IMR-90 (cell line): ENCODE results near the gene ZNF524. TPM values are rescaled to one million over a fixed set of nuclear protein-coding genes. Genes with fewer than 3 reads are reported as not detected.
A peak's percentile ranks its signal among the peaks of the same experiment; 100 is the strongest.

ENCODE experiments used
- ATAC-seq: fragments of 200-7000 bp; cut with Tn5 transposase; 2 replicates; pipeline ENCODE4 v1.9.1; 2020; ENCODE audit warnings: low read depth, mild to moderate bottlenecking, moderate library complexity
- BruUV-seq: library from RNA; stranded (reverse); fragments of 400-500 nt; replicated peaks from 2 replicates; lab custom pipeline; 2021; lab: Mats Ljungman, UMichigan
- CTCF ChIA-PET: fragments of 300-600 bp; formaldehyde crosslinking; extraction: SDS; loops from one replicate; lab custom pipeline; 2021; ENCODE audit warnings: antibody characterized with exemption; lab: Yijun Ruan, JAX
- POLR2A ChIA-PET: fragments of 300-600 bp; sonication (Branson Sonifier 250); formaldehyde crosslinking; loops from one replicate; lab custom pipeline; 2022; ENCODE audit warnings: antibody characterized with exemption; ENCODE audit not compliant: unreplicated experiment; lab: Charles Lee
- DNase-seq: peaks from one replicate; pipeline ENCODE4 v3.0.0; 2013
- H2AFZ ChIP-seq: replicated peaks from 2 replicates; pipeline ENCODE3; 2013; ENCODE audit warnings: low read length, mild to moderate bottlenecking; ENCODE audit not compliant: poor library complexity
- H2AK5ac ChIP-seq: 2 replicates; pipeline ENCODE4 v1.6.1; 2013; ENCODE audit warnings: low read depth, low read length, inconsistent platforms
- H2AK9ac ChIP-seq: replicated peaks from 2 replicates; pipeline ENCODE3; 2013; ENCODE audit warnings: mild to moderate bottlenecking, low read depth, low read length, moderate library complexity; ENCODE audit not compliant: poor library complexity
- H2BK120ac ChIP-seq: 2 replicates; pipeline ENCODE4 v1.6.1; 2013; ENCODE audit warnings: low read depth, low read length, inconsistent platforms
- H2BK15ac ChIP-seq: 3 replicates; pipeline ENCODE4 v1.6.1; 2013; ENCODE audit warnings: low read depth, low read length, inconsistent platforms
- H2BK20ac ChIP-seq: 2 replicates; pipeline ENCODE4 v1.6.1; 2013; ENCODE audit warnings: low read depth, mild to moderate bottlenecking, inconsistent platforms, low read length, moderate library complexity
- H2BK5ac ChIP-seq: 2 replicates; pipeline ENCODE4 v1.6.1; 2013; ENCODE audit warnings: mild to moderate bottlenecking, low read depth, low read length, inconsistent platforms; ENCODE audit not compliant: poor library complexity, severe bottlenecking
- H3K14ac ChIP-seq: replicated peaks from 2 replicates; pipeline ENCODE4 v1.6.1; 2013; ENCODE audit warnings: low read depth, low read length, inconsistent platforms
- H3K18ac ChIP-seq: 2 replicates; pipeline ENCODE4 v1.6.1; 2013; ENCODE audit warnings: low read depth, low read length, control low read depth
- H3K23ac ChIP-seq: 2 replicates; pipeline ENCODE4 v1.6.1; 2013; ENCODE audit warnings: low read depth, low read length, inconsistent platforms
- H3K27ac ChIP-seq: 2 replicates; pipeline ENCODE4 v1.5.1; 2013; ENCODE audit warnings: mild to moderate bottlenecking, control low read depth, low read length; ENCODE audit not compliant: insufficient read depth
- H3K27me3 ChIP-seq: 2 replicates; pipeline ENCODE4 v1.6.1; 2013; ENCODE audit warnings: low read length; ENCODE audit not compliant: control insufficient read depth, insufficient read depth
- H3K36me3 ChIP-seq: 2 replicates; pipeline ENCODE4 v1.6.1; 2013; ENCODE audit warnings: low read length, mixed read lengths; ENCODE audit not compliant: control insufficient read depth, insufficient read depth
- H3K4ac ChIP-seq: 2 replicates; pipeline ENCODE4 v1.6.1; 2013; ENCODE audit warnings: low read depth, low read length, inconsistent platforms
- H3K4me1 ChIP-seq: 2 replicates; pipeline ENCODE4 v1.6.1; 2013; ENCODE audit warnings: low read length, mixed read lengths; ENCODE audit not compliant: control insufficient read depth, insufficient read depth
- H3K4me2 ChIP-seq: 2 replicates; pipeline ENCODE4 v1.6.1; 2013; ENCODE audit warnings: low read depth, mild to moderate bottlenecking, control low read depth, low read length, moderate library complexity
- H3K4me3 ChIP-seq: 2 replicates; pipeline ENCODE4 v1.5.1; 2013; ENCODE audit warnings: low read depth, mild to moderate bottlenecking, control low read depth, low read length, moderate library complexity; ENCODE audit not compliant: insufficient read depth
- H3K56ac ChIP-seq: 2 replicates; pipeline ENCODE4 v1.6.1; 2013; ENCODE audit warnings: low read length, inconsistent platforms; ENCODE audit not compliant: insufficient read depth; ENCODE audit errors: extremely low read depth
- H3K79me1 ChIP-seq, 2 experiments: 2 replicates each; pipeline ENCODE4 v1.6.1; 2013; ENCODE audit warnings: low read length in 2 of 2, inconsistent platforms in 1 of 2, low read depth in 1 of 2
- H3K9ac ChIP-seq: 2 replicates; pipeline ENCODE4 v1.6.1; 2013; ENCODE audit warnings: low read depth, low read length, control low read depth
- H3K9me1 ChIP-seq: 2 replicates; pipeline ENCODE4 v1.6.1; 2013; ENCODE audit warnings: low read length, inconsistent platforms; ENCODE audit not compliant: insufficient read depth
- H3K9me3 ChIP-seq: 2 replicates; pipeline ENCODE4 v1.6.1; 2013; ENCODE audit warnings: low read length; ENCODE audit not compliant: control insufficient read depth, insufficient read depth
- H4K20me1 ChIP-seq: 2 replicates; pipeline ENCODE4 v1.6.1; 2013; ENCODE audit warnings: low read length, inconsistent platforms; ENCODE audit not compliant: insufficient read depth
- H4K5ac ChIP-seq: 2 replicates; pipeline ENCODE4 v1.6.1; 2013; ENCODE audit warnings: mild to moderate bottlenecking, low read depth, low read length, control low read depth
- H4K8ac ChIP-seq, 2 experiments: 2 replicates each; pipeline ENCODE4 v1.6.1; 2013; ENCODE audit warnings: low read depth in 2 of 2, low read length in 2 of 2, control low read depth in 1 of 2, inconsistent platforms in 1 of 2
- H4K91ac ChIP-seq: 2 replicates; pipeline ENCODE4 v1.6.1; 2013; ENCODE audit warnings: low read depth, low read length, inconsistent platforms; ENCODE audit not compliant: insufficient read depth
- CEBPB ChIP-seq: IDR thresholded peaks from 2 replicates; pipeline ENCODE4 v1.6.1; 2012; ENCODE audit warnings: low read depth, low read length, improper control_type of control experiment
- FOS ChIP-seq: fragments of 150-350 bp; IDR thresholded peaks from 2 replicates; pipeline ENCODE4 v1.6.1; 2016; ENCODE audit warnings: low read depth, low read length
- MAFK ChIP-seq: IDR thresholded peaks from 2 replicates; pipeline ENCODE4 v1.6.1; 2012; ENCODE audit warnings: low read depth, low read length, improper control_type of control experiment
- MAZ ChIP-seq: IDR thresholded peaks from 2 replicates; pipeline ENCODE4 v1.6.1; 2012; ENCODE audit warnings: low read depth, mild to moderate bottlenecking, low read length, improper control_type of control experiment, moderate library complexity, borderline replicate concordance
- NFE2L2 ChIP-seq: fragments of 150-350 bp; IDR thresholded peaks from 2 replicates; pipeline ENCODE4 v1.6.1; 2016; ENCODE audit warnings: low read depth, mild to moderate bottlenecking, low read length
- RAD21 ChIP-seq: IDR thresholded peaks from 2 replicates; pipeline ENCODE4 v1.6.1; 2012; ENCODE audit warnings: low read length, improper control_type of control experiment
- RCOR1 ChIP-seq: IDR thresholded peaks from 2 replicates; pipeline ENCODE4 v1.6.1; 2012; ENCODE audit warnings: mild to moderate bottlenecking, low read length, improper control_type of control experiment; ENCODE audit not compliant: insufficient replicate concordance
- SMC3 ChIP-seq: fragments of 150-350 bp; IDR thresholded peaks from 2 replicates; pipeline ENCODE4 v1.6.1; 2016; ENCODE audit warnings: low read depth, mild to moderate bottlenecking, antibody characterized with exemption, low read length, moderate library complexity
- WGBS, 2 experiments: methylation state at CpG; one replicate each; pipeline versions ENCODE4 v1.1.5 to v1.1.7; 2013; ENCODE audit warnings: missing lambda C conversion rate in 2 of 2; ENCODE audit not compliant: insufficient read length in 1 of 2; ENCODE audit errors: extremely low coverage in 2 of 2; 5-methylcytosine and 5-hydroxymethylcytosine counted together
- dilution Hi-C: fragments of 300-500 bp; cut with HindIII; formaldehyde crosslinking; loops from one replicate; pipeline ENCODE4 v1.14.3; 2018; ENCODE audit warnings: low sequenced_read_pairs; ENCODE audit not compliant: unreplicated experiment
- in situ Hi-C: fragments of 300-500 bp; cut with MboI; formaldehyde crosslinking; loops from 3 replicates; pipeline ENCODE4 v1.14.3; 2019; ENCODE audit warnings: low sequenced_read_pairs, inconsistent platforms, mixed read lengths
- intact Hi-C: fragments of 100-400 bp; cut with micrococcal nuclease; formaldehyde crosslinking; loops from 2 replicates; pipeline ENCODE4 v1.10.0; 2022
- polyA plus RNA-seq, 3 experiments: library from polyadenylated mRNA; depleted of rRNA; stranded (reverse); fragments of >200 nt; gene quantifications; 2 replicates each; pipeline ENCODE4 v1.2.3, GENCODE V29; 2012; ENCODE audit warnings: low replicate concordance in 1 of 3
- total RNA-seq: library from RNA; depleted of rRNA; stranded (reverse); fragments of >200 nt; gene quantifications from 2 replicates; pipeline ENCODE4 v1.2.3, GENCODE V29; 2012
- TF ChIP-seq, protein P1 (sequence below): conservative IDR thresholded peaks from 2 replicates; pipeline ENCODE4 v1.5.1; 2012; ENCODE audit warnings: mild to moderate bottlenecking, low read depth, low read length, improper control_type of control experiment
- TF ChIP-seq, protein P2 (sequence below): fragments of 150-350 bp; IDR thresholded peaks from 2 replicates; pipeline ENCODE4 v1.6.1; 2016; ENCODE audit warnings: low read depth, mild to moderate bottlenecking, low read length, moderate library complexity, borderline replicate concordance
- TF ChIP-seq, protein P3 (sequence below): fragments of 150-350 bp; IDR thresholded peaks from 2 replicates; pipeline ENCODE4 v1.6.1; 2017; ENCODE audit warnings: mild to moderate bottlenecking, antibody characterized with exemption, low read length, low read depth

Gene ZNF524
- total and polyA plus RNA-seq, 2 of the 4 experiments (the other 2 are of a cell fraction), result 2.3 to 6.6 TPM

GRCh38 chr19:55633861-55634260 lies 33.8 kb downstream of the ZNF524 start:
- Histone ChIP-seq H3K27me3 (no peaks in the 10 kb centered on the region), H3K14ac (no peak overlapping the region), H2AFZ (peak overlapping the region; percentile 79), H3K23ac (no peak overlapping the region), H3K4me2 (no peak overlapping the region), H3K9me1 (peaks cover 18% of the 10 kb centered on the region), H4K8ac (peak overlapping the region; percentile 97 to 98), H2AK5ac (no peak overlapping the region; the same call in 1 of the 2 replicates), H3K36me3 (peaks cover 4% of the 10 kb centered on the region; the same call in 1 of the 2 replicates), H2BK15ac (no peak overlapping the region), H3K9me3 (no peaks in the 10 kb centered on the region), H4K20me1 (0 out of 2 replicates have a peak, but pooled peaks cover 9% of the 10 kb centered on the region), H3K18ac (no peak overlapping the region), H3K9ac (no peak overlapping the region), H3K4ac (peak overlapping the region; percentile 56), H2AK9ac (peak overlapping the region; percentile 92), H3K4me1 (peaks cover 9% of the 10 kb centered on the region), H3K27ac (no peak overlapping the region), H3K79me1 (peaks cover 19 to 42% of the 10 kb centered on the region in 2 experiments), H2BK20ac (no peak overlapping the region), H4K91ac (no peak overlapping the region), H4K5ac (peak overlapping the region; percentile 68), H3K4me3 (no peak overlapping the region), H2BK120ac (no peak overlapping the region; the same call in 1 of the 2 replicates), H3K56ac (no peak overlapping the region), H2BK5ac (no peak overlapping the region)
- in situ Hi-C loops (loop anchor here (25.0 kb wide), 2 partner anchors 347 to 522 kb away; partner anchors contain the start of genes BRSK1, HSPBP1 and PPP1R12C), dilution Hi-C loops (no loop called here), intact Hi-C loops (loop anchor here (10.0 kb wide), 1 partner anchor 431 kb away; no protein-coding TSS in a partner anchor)
- no peak for ATAC-seq
- POLR2A ChIA-PET, result no interaction called here
- 93% methylated on average over 3 of the region's 8 CpGs; no CpG with 5 or more reads in 1 of the 2 experiments for WGBS, 2 experiments
- no peak for TF ChIP-seq MAZ
- no peak for TF ChIP-seq MAFK
- no peak for TF ChIP-seq RCOR1
- TF ChIP-seq NFE2L2, result no peak
- no peak for TF ChIP-seq SMC3
- TF ChIP-seq, protein P1, sequence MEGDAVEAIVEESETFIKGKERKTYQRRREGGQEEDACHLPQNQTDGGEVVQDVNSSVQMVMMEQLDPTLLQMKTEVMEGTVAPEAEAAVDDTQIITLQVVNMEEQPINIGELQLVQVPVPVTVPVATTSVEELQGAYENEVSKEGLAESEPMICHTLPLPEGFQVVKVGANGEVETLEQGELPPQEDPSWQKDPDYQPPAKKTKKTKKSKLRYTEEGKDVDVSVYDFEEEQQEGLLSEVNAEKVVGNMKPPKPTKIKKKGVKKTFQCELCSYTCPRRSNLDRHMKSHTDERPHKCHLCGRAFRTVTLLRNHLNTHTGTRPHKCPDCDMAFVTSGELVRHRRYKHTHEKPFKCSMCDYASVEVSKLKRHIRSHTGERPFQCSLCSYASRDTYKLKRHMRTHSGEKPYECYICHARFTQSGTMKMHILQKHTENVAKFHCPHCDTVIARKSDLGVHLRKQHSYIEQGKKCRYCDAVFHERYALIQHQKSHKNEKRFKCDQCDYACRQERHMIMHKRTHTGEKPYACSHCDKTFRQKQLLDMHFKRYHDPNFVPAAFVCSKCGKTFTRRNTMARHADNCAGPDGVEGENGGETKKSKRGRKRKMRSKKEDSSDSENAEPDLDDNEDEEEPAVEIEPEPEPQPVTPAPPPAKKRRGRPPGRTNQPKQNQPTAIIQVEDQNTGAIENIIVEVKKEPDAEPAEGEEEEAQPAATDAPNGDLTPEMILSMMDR, result no peak
- no peak for TF ChIP-seq RAD21
- TF ChIP-seq, protein P2, sequence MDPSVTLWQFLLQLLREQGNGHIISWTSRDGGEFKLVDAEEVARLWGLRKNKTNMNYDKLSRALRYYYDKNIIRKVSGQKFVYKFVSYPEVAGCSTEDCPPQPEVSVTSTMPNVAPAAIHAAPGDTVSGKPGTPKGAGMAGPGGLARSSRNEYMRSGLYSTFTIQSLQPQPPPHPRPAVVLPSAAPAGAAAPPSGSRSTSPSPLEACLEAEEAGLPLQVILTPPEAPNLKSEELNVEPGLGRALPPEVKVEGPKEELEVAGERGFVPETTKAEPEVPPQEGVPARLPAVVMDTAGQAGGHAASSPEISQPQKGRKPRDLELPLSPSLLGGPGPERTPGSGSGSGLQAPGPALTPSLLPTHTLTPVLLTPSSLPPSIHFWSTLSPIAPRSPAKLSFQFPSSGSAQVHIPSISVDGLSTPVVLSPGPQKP, result no peak
- TF ChIP-seq, protein P3, sequence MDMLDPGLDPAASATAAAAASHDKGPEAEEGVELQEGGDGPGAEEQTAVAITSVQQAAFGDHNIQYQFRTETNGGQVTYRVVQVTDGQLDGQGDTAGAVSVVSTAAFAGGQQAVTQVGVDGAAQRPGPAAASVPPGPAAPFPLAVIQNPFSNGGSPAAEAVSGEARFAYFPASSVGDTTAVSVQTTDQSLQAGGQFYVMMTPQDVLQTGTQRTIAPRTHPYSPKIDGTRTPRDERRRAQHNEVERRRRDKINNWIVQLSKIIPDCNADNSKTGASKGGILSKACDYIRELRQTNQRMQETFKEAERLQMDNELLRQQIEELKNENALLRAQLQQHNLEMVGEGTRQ, result no peak
- no peak for TF ChIP-seq CEBPB
- TF ChIP-seq FOS, result no peak
- CTCF ChIA-PET, result interaction anchor here (1.6 kb wide), 1 partner anchor 130 kb away, joined by 3 read pairs; no protein-coding TSS in a partner anchor
- no peak for DNase-seq
- BruUV-seq, result no TSS peak
